SJCRH30 (cell line): Measurements from ENCODE around the gene CPSF6. TPM values are rescaled to one million over a fixed set of nuclear protein-coding genes. Genes with fewer than 3 reads are reported as not detected.
"Not testable (repeated sequence)": the region's sequence is repeated elsewhere in the genome, so short reads cannot be mapped to it uniquely, and the experiment has no call there.

Source experiments
- DNase-seq, 2 experiments: peaks; one replicate each; pipeline ENCODE4 v3.0.0-alpha.2; 2015 to 2020
- H3K27ac ChIP-seq: fragments of 250-450 bp; sonication (Bioruptor Pico); 2 replicates; pipeline ENCODE4 v1.5.1; 2020; ENCODE audit warnings: mild to moderate bottlenecking, moderate library complexity
- H3K27me3 ChIP-seq: fragments of 250-450 bp; sonication (Bioruptor Pico); 2 replicates; pipeline ENCODE4 v1.5.1; 2020; ENCODE audit warnings: mild to moderate bottlenecking, moderate library complexity
- H3K36me3 ChIP-seq: fragments of 250-450 bp; sonication (Bioruptor Pico); 2 replicates; pipeline ENCODE4 v1.5.1; 2020; ENCODE audit warnings: mild to moderate bottlenecking, moderate library complexity
- H3K4me1 ChIP-seq: fragments of 250-450 bp; sonication (Bioruptor Pico); 2 replicates; pipeline ENCODE4 v1.5.1; 2020; ENCODE audit warnings: mild to moderate bottlenecking, moderate library complexity
- H3K4me3 ChIP-seq: fragments of 250-450 bp; sonication (Bioruptor Pico); 2 replicates; pipeline ENCODE4 v1.5.1; 2020; ENCODE audit warnings: mild to moderate bottlenecking, moderate library complexity
- H3K9me3 ChIP-seq: fragments of 250-450 bp; sonication (Bioruptor Pico); replicated peaks from 2 replicates; pipeline ENCODE4 v1.5.1; 2020; ENCODE audit warnings: mild to moderate bottlenecking, moderate library complexity
- total RNA-seq: library from RNA; depleted of rRNA; stranded (reverse); fragments of >200 nt; shearing (Covaris generic); gene quantifications from 2 replicates; pipeline ENCODE4 v1.2.3, GENCODE V29; 2014; rRNA removed

CPSF6 gene
- total RNA-seq = 92.9 and 123 TPM in 2 replicates

GRCh38 chr12:69239352-69239921, at the start of gene CPSF6:
Gene CPSF6 (plus strand): TSS chr12:69239569. CDS start chr12:69239647, 78 bp downstream.
- Histone ChIP-seq H3K36me3 (peaks cover 24% of the 10 kb centered on the region), H3K4me1 (peaks cover 13% of the 10 kb centered on the region), H3K27ac (peak within 1 kb of the TSS; percentile 80), H3K4me3 (peak within 1 kb of the TSS; percentile 97), H3K27me3 (no peaks in the 10 kb centered on the region), H3K9me3 (no peaks in the 10 kb centered on the region)
- DNase-seq = peak; percentile 93 to 94

GRCh38 chr12:69196302-69197288, 42.8 kb upstream of the CPSF6 start:
- no peaks in the 10 kb centered on the region for H3K27me3 ChIP-seq
- H3K9me3 ChIP-seq = no peaks in the 10 kb centered on the region
- no peak overlapping the region for H3K27ac ChIP-seq
- DNase-seq = peak in 1 of 2 experiments; percentile 13
- H3K4me1 ChIP-seq = no peaks in the 10 kb centered on the region
- H3K4me3 ChIP-seq = no peak overlapping the region
- no peaks in the 10 kb centered on the region for H3K36me3 ChIP-seq

- not testable (repeated sequence) for H3K4me1 ChIP-seq, H3K9me3 ChIP-seq, DNase-seq, H3K36me3 ChIP-seq, H3K27ac ChIP-seq, H3K4me3 ChIP-seq, H3K27me3 ChIP-seq
These were observed 39.4 kb upstream of the CPSF6 start for GRCh38 chr12:69199976-69200375.

- Histone ChIP-seq H3K27me3 (no peaks in the 10 kb centered on the region), H3K27ac (no peak overlapping the region), H3K4me3 (no peak overlapping the region), H3K9me3 (no peaks in the 10 kb centered on the region), H3K36me3 (no peaks in the 10 kb centered on the region), H3K4me1 (no peaks in the 10 kb centered on the region)
- DNase-seq = peak in 1 of 2 experiments; percentile 1
These were observed 35.2 kb upstream of the CPSF6 start for GRCh38 chr12:69204191-69204590.

GRCh38 chr12:69210661-69211060, 28.7 kb upstream of the CPSF6 start:
- no peaks in the 10 kb centered on the region for H3K36me3 ChIP-seq
- H3K4me1 ChIP-seq = no peaks in the 10 kb centered on the region
- H3K27ac ChIP-seq = no peak overlapping the region
- DNase-seq = no peak
- H3K27me3 ChIP-seq = no peaks in the 10 kb centered on the region
- no peak overlapping the region for H3K4me3 ChIP-seq
- no peaks in the 10 kb centered on the region for H3K9me3 ChIP-seq

- no peak overlapping the region for H3K27ac ChIP-seq
- H3K27me3 ChIP-seq = no peaks in the 10 kb centered on the region
- H3K9me3 ChIP-seq = no peaks in the 10 kb centered on the region
- H3K4me3 ChIP-seq = no peak overlapping the region
- H3K4me1 ChIP-seq = no peaks in the 10 kb centered on the region
- H3K36me3 ChIP-seq = no peaks in the 10 kb centered on the region
- no peak for DNase-seq
These were observed 28.2 kb upstream of the CPSF6 start for GRCh38 chr12:69211160-69211559.

- no peaks in the 10 kb centered on the region for H3K9me3 ChIP-seq
- H3K4me1 ChIP-seq = no peaks in the 10 kb centered on the region
- no peaks in the 10 kb centered on the region for H3K36me3 ChIP-seq
- DNase-seq = no peak
- H3K27me3 ChIP-seq = no peaks in the 10 kb centered on the region
- no peak overlapping the region for H3K27ac ChIP-seq
- no peak overlapping the region for H3K4me3 ChIP-seq
These were observed 25.2 kb upstream of the CPSF6 start for GRCh38 chr12:69214169-69214568.

GRCh38 chr12:69225251-69225910, 14.0 kb upstream of the CPSF6 start:
- no peak overlapping the region for H3K27ac ChIP-seq
- no peaks in the 10 kb centered on the region; the same call in 1 of the 2 replicates for H3K9me3 ChIP-seq
- no peak overlapping the region for H3K4me3 ChIP-seq
- H3K27me3 ChIP-seq = no peaks in the 10 kb centered on the region
- no peak for DNase-seq
- H3K4me1 ChIP-seq = no peaks in the 10 kb centered on the region
- H3K36me3 ChIP-seq = no peaks in the 10 kb centered on the region

GRCh38 chr12:69231479-69231878, 7.9 kb upstream of the CPSF6 start:
- no peaks in the 10 kb centered on the region for H3K4me1 ChIP-seq
- no peaks in the 10 kb centered on the region for H3K9me3 ChIP-seq
- no peak overlapping the region for H3K4me3 ChIP-seq
- no peaks in the 10 kb centered on the region for H3K27me3 ChIP-seq
- DNase-seq = no peak
- no peaks in the 10 kb centered on the region for H3K36me3 ChIP-seq
- H3K27ac ChIP-seq = no peak overlapping the region

- no peaks in the 10 kb centered on the region for H3K27me3 ChIP-seq
- peaks cover 18% of the 10 kb centered on the region for H3K36me3 ChIP-seq
- H3K4me1 ChIP-seq = peaks cover 13% of the 10 kb centered on the region
- H3K9me3 ChIP-seq = no peaks in the 10 kb centered on the region
- no peak for DNase-seq
- H3K27ac ChIP-seq = peak overlapping the region; percentile 47
- peak overlapping the region; percentile 97 for H3K4me3 ChIP-seq
These were observed 599 bp upstream of the CPSF6 start for GRCh38 chr12:69238589-69239351.

GRCh38 chr12:69239922-69240630, 707 bp downstream of the CPSF6 start:
- H3K4me3 ChIP-seq = peak overlapping the region; percentile 97
- H3K36me3 ChIP-seq = peaks cover 24% of the 10 kb centered on the region
- H3K4me1 ChIP-seq = peaks cover 13% of the 10 kb centered on the region
- no peaks in the 10 kb centered on the region for H3K27me3 ChIP-seq
- DNase-seq = peak; percentile 36 to 55
- no peaks in the 10 kb centered on the region for H3K9me3 ChIP-seq
- peak overlapping the region; percentile 80 for H3K27ac ChIP-seq

GRCh38 chr12:69240631-69240995, 1.2 kb downstream of the CPSF6 start:
- Histone ChIP-seq H3K27me3 (no peaks in the 10 kb centered on the region), H3K36me3 (peaks cover 24% of the 10 kb centered on the region), H3K9me3 (no peaks in the 10 kb centered on the region), H3K4me3 (peak overlapping the region; percentile 97), H3K27ac (peak overlapping the region; percentile 80), H3K4me1 (peaks cover 13% of the 10 kb centered on the region)
- DNase-seq = peak in 1 of 2 experiments; percentile 22

- Histone ChIP-seq H3K27me3 (no peaks in the 10 kb centered on the region), H3K27ac (peak overlapping the region; percentile 10; the same call in 1 of the 2 replicates), H3K9me3 (no peaks in the 10 kb centered on the region), H3K4me1 (peaks cover 13% of the 10 kb centered on the region), H3K4me3 (peak overlapping the region; percentile 97), H3K36me3 (peaks cover 24% of the 10 kb centered on the region)
- DNase-seq = no peak
These were observed 2.2 kb downstream of the CPSF6 start for GRCh38 chr12:69241438-69242092.
